HUES6 (cell line): ENCODE data around the gene FKBP5.
"Not testable (repeated sequence)": the region's sequence is repeated elsewhere in the genome, so short reads cannot be mapped to it uniquely, and the experiment has no call there.

Experiments
- H3K27ac ChIP-seq: 2 replicates; pipeline ENCODE4 v1.7.0; 2013; ENCODE audit warnings: low read depth, mild to moderate bottlenecking, low read length, inconsistent platforms
- H3K27me3 ChIP-seq: 2 replicates; pipeline ENCODE4 v1.6.1; 2013; ENCODE audit warnings: low read length; ENCODE audit not compliant: control insufficient read depth, insufficient read depth
- H3K36me3 ChIP-seq: 2 replicates; pipeline ENCODE4 v1.6.1; 2013; ENCODE audit warnings: low read length; ENCODE audit not compliant: control insufficient read depth, insufficient read depth
- H3K4me1 ChIP-seq: 2 replicates; pipeline ENCODE4 v1.6.1; 2013; ENCODE audit warnings: low read length; ENCODE audit not compliant: control insufficient read depth, insufficient read depth
- H3K4me3 ChIP-seq: 2 replicates; pipeline ENCODE4 v1.5.1; 2013; ENCODE audit warnings: low read depth, low read length
- H3K9ac ChIP-seq: one replicate; pipeline ENCODE4 v1.6.1; 2013; ENCODE audit warnings: mild to moderate bottlenecking, low read length
- H3K9me3 ChIP-seq: 2 replicates; pipeline ENCODE4 v1.6.1; 2013; ENCODE audit warnings: low read depth, low read length; ENCODE audit not compliant: control insufficient read depth, insufficient read depth

The FKBP5 gene

DNA sequence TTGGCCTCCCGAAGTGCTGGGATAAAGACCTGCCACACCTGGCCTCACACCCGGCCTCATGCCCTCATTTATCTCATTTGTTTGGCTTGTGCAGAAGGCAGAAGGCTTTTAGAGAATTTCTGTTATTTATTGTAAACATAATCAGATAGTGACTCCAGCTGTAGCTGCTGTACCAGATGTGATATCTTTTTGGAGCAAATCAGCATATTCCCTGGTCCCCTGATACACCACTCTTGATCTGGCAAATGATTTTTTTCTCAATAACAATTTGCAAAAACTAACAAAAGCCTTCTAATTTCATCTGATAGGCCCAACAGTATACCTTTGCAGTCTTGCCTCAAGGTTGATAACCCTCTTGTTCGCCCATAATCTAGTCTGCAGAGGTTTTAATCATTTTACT lies 149.5 kb downstream of the FKBP5 start:
- H3K36me3 ChIP-seq, result no peaks in the 10 kb centered on the region
- no peaks in the 10 kb centered on the region for H3K9me3 ChIP-seq
- H3K9ac ChIP-seq, result no peak overlapping the region
- H3K4me1 ChIP-seq, result peaks cover 12% of the 10 kb centered on the region
- H3K4me3 ChIP-seq, result no peak overlapping the region
- no peak overlapping the region for H3K27ac ChIP-seq
- no peaks in the 10 kb centered on the region for H3K27me3 ChIP-seq

DNA sequence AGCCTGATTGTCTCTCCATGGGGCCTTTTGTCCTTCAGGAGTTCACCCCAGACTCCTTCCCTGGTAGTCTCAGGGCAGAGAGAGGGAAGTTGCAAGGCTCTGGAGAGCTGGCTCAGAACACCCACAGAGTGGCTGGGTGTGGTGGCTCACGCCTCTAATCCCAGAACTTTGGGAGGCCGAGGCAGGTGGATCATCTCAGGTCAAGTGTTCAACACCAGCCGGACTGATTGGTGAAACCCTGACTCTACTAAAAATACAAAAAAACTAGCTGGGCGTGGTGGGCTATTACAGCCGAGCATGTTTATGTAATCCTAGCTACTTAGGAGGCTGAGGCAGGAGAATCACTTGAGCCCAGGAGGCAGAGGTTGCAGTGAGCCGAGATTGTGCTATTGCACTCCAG lies 152.9 kb downstream of the FKBP5 start:
- H3K9me3 ChIP-seq, H3K36me3 ChIP-seq, H3K9ac ChIP-seq, H3K4me3 ChIP-seq, H3K27ac ChIP-seq, H3K27me3 ChIP-seq: not testable (repeated sequence)
- peaks cover 11% of the 10 kb centered on the region for H3K4me1 ChIP-seq

DNA sequence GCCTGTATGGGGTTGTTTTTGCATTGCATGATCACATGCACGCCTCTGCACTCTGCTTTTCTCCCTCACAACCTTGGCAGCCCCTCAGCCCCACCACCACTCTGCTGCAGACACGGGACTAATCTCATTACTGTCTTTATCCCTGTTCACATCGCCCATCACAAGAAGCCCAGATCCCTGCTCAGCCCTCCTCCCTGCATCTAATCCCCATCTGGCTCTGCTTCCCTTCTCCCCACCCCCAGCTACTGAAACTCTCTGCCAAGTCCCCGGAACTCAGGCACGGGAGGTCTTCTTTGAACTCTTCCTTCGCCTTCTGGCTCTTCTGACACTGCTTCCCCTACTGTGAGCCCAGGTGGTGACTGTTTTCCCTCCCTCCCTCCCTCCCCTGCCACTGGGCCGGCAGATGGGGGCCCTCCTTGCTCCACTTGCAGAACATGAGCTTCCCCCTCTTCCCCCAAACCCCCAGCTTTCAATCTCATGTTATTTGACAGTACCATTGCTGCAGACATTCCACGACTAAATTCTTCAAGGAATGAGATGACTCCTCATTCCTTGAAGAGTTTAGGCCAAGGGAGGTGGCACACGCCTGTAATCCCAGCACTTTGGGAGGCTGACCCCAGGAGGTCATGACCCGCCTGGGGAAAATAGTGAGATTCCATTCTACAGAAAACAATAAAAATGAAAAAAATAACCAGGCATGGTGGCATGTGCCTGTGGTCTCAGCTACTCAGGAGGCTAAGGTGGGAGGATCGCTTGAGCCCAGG lies 154.1 kb downstream of the FKBP5 start:
- Histone ChIP-seq H3K36me3 (no peaks in the 10 kb centered on the region), H3K9ac (no peak overlapping the region), H3K27ac (no peak overlapping the region), H3K27me3 (no peaks in the 10 kb centered on the region), H3K4me1 (peaks cover 11% of the 10 kb centered on the region), H3K4me3 (no peak overlapping the region), H3K9me3 (no peaks in the 10 kb centered on the region)

- H3K9me3 ChIP-seq, result no peaks in the 10 kb centered on the region
- peaks cover 11% of the 10 kb centered on the region for H3K4me1 ChIP-seq
Measured at GRCh38 chr6:35533981-35534380, 154.7 kb downstream of the FKBP5 start.

GRCh38 chr6:35532126-35532525 lies 156.6 kb downstream of the FKBP5 start:
- no peaks in the 10 kb centered on the region for H3K27me3 ChIP-seq
- H3K36me3 ChIP-seq, result no peaks in the 10 kb centered on the region
- peaks cover 11% of the 10 kb centered on the region for H3K4me1 ChIP-seq
- H3K4me3 ChIP-seq, result no peak overlapping the region
- no peak overlapping the region for H3K9ac ChIP-seq
- H3K27ac ChIP-seq, result no peak overlapping the region
- H3K9me3 ChIP-seq, result no peaks in the 10 kb centered on the region

More at GRCh38 chr6:35533981-35534380, 154.7 kb downstream of the FKBP5 start:
- Histone ChIP-seq H3K27me3 (no peaks in the 10 kb centered on the region), H3K36me3 (no peaks in the 10 kb centered on the region), H3K4me3 (no peak overlapping the region), H3K9ac (no peak overlapping the region), H3K27ac (no peak overlapping the region)

- H3K9ac ChIP-seq, result no peak overlapping the region
- H3K36me3 ChIP-seq, result no peaks in the 10 kb centered on the region
- no peak overlapping the region for H3K4me3 ChIP-seq
- H3K27ac ChIP-seq, result no peak overlapping the region
- peaks cover 8% of the 10 kb centered on the region; the same call in 1 of the 2 replicates for H3K4me1 ChIP-seq
- H3K27me3 ChIP-seq, result no peaks in the 10 kb centered on the region
- H3K9me3 ChIP-seq, result no peaks in the 10 kb centered on the region
Measured at GRCh38 chr6:35524380-35525020, 164.2 kb downstream of the FKBP5 start.
